ENCODE data around the gene NBL1.

DNA sequence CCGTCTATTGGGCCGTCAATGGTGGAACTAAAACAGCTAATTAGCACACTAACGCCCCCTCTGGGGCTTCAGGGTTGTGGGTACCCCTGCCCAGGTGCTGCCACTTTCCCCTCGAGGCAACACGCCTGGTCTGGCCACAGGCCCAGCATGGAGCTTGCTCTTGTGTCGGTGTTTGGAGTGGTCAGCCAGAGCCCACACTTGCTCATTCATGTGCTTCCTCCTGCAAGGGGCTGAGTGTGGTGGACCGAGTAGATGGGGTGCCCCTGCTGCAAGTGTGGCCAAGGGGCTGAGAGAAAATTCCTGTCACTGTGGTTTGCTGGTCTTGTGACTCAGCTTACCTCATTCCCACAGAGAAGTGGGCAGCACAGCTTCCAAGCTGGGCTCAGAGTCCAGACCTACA is 46.2 kb downstream of the NBL1 start:
- TF ChIP-seq, protein P1, sequence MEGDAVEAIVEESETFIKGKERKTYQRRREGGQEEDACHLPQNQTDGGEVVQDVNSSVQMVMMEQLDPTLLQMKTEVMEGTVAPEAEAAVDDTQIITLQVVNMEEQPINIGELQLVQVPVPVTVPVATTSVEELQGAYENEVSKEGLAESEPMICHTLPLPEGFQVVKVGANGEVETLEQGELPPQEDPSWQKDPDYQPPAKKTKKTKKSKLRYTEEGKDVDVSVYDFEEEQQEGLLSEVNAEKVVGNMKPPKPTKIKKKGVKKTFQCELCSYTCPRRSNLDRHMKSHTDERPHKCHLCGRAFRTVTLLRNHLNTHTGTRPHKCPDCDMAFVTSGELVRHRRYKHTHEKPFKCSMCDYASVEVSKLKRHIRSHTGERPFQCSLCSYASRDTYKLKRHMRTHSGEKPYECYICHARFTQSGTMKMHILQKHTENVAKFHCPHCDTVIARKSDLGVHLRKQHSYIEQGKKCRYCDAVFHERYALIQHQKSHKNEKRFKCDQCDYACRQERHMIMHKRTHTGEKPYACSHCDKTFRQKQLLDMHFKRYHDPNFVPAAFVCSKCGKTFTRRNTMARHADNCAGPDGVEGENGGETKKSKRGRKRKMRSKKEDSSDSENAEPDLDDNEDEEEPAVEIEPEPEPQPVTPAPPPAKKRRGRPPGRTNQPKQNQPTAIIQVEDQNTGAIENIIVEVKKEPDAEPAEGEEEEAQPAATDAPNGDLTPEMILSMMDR (IDR thresholded peaks at IDR 0.05) = no peak
- TF ChIP-seq POLR2A (IDR thresholded peaks at IDR 0.05) = no peak
